Germinal center (tissue), 1 donor: ENCODE results near the gene RHOU.

ENCODE experiments used
- DNase-seq: peaks from one replicate; pipeline ENCODE4 v3.0.0; 2012; ENCODE audit warnings: mixed read lengths, low spot score

RHOU gene

DNA sequence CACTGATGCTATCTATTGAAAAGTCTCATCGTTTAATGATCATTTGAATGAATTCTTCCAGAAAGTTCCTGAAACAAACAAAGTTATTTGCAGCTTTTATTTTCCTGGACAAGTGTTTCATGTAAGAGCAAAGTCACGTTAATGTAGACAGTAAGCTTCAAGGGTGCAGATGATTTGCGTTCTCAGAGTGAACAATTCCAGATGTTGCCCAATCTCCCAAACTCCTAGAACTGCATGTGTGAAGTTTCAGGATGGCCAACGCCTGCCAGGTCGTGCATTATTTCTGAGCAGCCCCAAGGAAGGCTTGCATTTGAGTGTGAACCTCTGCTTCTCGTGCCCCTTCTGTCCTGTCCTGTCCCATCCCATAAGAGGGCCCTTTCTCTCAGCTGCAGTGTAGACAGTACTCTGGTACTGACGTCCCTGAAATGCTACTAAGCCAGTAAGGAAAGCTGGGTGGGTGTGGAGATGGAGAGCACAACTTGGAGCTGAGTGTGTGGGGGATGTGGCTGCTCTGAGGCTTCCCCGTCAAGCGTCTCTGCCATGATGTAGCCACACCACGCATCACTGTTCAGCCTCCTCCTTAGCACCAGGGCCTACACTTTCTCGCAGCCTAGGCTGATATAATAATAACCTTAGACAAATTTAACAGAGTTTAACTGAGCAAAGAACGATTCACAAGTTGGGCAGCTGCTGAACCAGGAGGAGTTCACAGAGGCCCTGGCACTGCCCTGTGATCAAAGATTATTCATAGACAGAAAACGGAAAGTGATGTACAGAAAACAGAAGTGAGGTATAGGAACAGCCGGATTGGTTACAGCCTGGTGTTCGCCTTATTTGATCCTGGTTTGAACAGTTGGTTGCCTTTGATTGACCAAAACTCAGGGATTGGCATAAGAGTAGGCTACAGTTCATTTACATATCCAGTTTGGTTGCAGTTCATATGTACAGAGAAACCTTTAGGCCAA is 50.4 kb downstream of the RHOU start:
- DNase-seq: no peak

GRCh38 chr1:228786361-228787129 is 51.3 kb downstream of the RHOU start:
- DNase-seq: no peak

GRCh38 chr1:228791791-228792190 is 56.5 kb downstream of the RHOU start:
- no peak for DNase-seq

DNA sequence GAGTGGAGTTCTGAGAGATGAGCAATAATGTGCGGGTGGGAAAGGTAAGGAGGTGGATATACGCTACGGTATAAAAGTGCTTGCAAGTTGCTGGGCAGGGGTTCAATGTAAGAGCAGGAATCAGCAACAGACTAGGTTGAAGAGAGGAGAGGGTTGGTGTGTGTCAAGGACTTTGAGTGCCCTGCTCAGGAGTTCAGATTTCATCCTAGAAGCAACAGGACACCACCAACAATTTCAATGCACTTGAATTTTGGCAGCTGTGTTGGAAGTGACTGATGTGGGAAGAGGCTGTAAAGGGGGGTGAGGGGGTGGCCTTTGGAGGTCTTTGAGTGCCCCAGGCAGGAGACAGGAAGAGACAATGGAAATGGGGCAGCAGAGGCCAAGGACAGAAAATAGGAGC is 57.3 kb downstream of the RHOU start:
- no peak for DNase-seq

- DNase-seq: no peak
These were observed 57.8 kb downstream of the RHOU start for GRCh38 chr1:228793032-228793431.

DNA sequence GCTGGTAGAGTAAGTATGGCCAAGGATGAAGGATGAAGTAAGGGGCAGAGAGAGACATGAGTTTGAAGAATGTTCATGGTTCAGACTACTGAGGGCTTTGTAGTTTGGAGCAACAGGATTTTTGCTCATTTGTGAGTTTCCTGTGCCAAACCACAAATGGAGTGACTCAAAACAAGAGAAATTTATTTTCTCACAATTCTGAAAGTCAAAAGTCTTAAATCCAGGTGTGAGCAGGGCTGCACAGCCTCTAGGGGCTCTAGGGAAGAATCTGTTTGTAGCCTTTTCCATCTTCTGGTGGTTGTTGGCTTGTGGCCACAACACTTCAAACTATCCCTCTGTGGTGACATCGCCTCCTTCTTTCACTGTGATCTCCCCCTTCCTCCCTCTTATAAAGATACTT is 58.9 kb downstream of the RHOU start:
- no peak for DNase-seq

DNA sequence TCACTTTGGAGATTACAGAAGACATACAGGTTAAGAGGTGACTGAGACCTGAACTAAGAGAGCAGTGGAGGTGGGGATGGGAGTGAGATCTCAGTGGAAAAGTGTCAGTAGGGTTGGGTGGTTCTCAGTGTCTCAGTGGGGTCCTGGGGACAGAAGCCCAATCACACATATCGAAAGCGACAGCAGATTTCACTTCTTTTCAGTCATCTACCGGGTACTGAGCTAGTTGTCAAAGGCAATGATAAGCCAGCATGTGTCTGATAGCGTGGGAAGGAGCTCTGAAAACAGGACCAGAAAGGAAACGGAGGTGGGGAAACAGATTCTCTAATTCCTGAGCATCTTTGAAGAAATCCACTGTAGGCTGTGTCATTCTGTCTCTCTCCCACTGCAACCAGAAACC is 59.5 kb downstream of the RHOU start:
- DNase-seq: no peak

DNA sequence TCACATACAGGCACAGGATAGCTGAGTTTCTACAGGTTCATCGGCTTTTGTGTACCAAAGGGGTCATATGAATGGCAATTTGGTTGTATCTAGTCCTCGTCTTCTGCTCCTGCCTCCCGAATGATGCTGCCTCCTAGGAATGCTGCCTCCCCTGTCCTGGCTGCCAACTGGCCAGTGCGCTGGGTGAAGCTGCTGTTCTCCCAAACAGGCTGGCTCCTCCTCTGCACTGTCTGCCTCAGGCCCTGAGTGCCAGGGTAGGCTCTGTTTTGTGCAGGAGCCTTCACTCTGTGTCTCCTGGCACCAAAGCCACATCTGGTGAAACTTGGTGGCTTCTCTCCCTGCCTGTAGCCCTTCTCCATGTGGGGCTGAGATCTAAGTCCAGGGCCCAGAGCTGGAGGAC is 60.3 kb downstream of the RHOU start:
- no peak for DNase-seq
